Measurements from ENCODE around the gene CHD1L.
"Not testable (repeated sequence)": the region's sequence is repeated elsewhere in the genome, so short reads cannot be mapped to it uniquely, and the experiment has no call there.

The CHD1L gene

GRCh38 chr1:147242449-147243227 is at the start of gene CHD1L:
CHD1L (plus strand) TSS chr1:147242684; CDS start chr1:147242704, 20 bp downstream.
- peak; percentile 94 to 95 for DNase-seq

- not testable (repeated sequence) for DNase-seq
Observed at GRCh38 chr1:147197324-147197723, 45.2 kb upstream of the CHD1L start.

- DNase-seq, result no peak
Observed at GRCh38 chr1:147201276-147201675, 41.2 kb upstream of the CHD1L start.

- no peak for DNase-seq
Observed at GRCh38 chr1:147201786-147202185, 40.7 kb upstream of the CHD1L start.

GRCh38 chr1:147202576-147202975 is 39.9 kb upstream of the CHD1L start:
- no peak for DNase-seq

GRCh38 chr1:147204080-147204479 is 38.4 kb upstream of the CHD1L start:
- DNase-seq, result no peak

GRCh38 chr1:147207192-147207591 is 35.3 kb upstream of the CHD1L start:
- DNase-seq, result no peak

- no peak for DNase-seq
Observed at GRCh38 chr1:147208619-147209018, 33.9 kb upstream of the CHD1L start.

- no peak for DNase-seq
Observed at GRCh38 chr1:147209825-147210821, 32.4 kb upstream of the CHD1L start.

- no peak for DNase-seq
Observed at GRCh38 chr1:147210987-147211386, 31.5 kb upstream of the CHD1L start.

- no peak for DNase-seq
Observed at GRCh38 chr1:147211577-147211976, 30.9 kb upstream of the CHD1L start.

- DNase-seq, result no peak
Observed at GRCh38 chr1:147213271-147213670, 29.2 kb upstream of the CHD1L start.

- DNase-seq, result no peak
Observed at GRCh38 chr1:147214325-147214724, 28.2 kb upstream of the CHD1L start.

- no peak for DNase-seq
Observed at GRCh38 chr1:147214842-147215539, 27.5 kb upstream of the CHD1L start.

- DNase-seq, result no peak
Observed at GRCh38 chr1:147215540-147215916, 27.0 kb upstream of the CHD1L start.

GRCh38 chr1:147216124-147216523 is 26.4 kb upstream of the CHD1L start:
- no peak for DNase-seq

- no peak for DNase-seq
Observed at GRCh38 chr1:147217141-147217540, 25.3 kb upstream of the CHD1L start.

- no peak for DNase-seq
Observed at GRCh38 chr1:147218606-147219005, 23.9 kb upstream of the CHD1L start.

GRCh38 chr1:147223740-147224615 is 18.5 kb upstream of the CHD1L start:
- no peak for DNase-seq

GRCh38 chr1:147225193-147225730 is 17.2 kb upstream of the CHD1L start, which contains the start of gene FMO5:
FMO5 (minus strand) TSS chr1:147225339; CDS start chr1:147225029, 310 bp downstream.
- peak; percentile 46 to 54 for DNase-seq

GRCh38 chr1:147231032-147231431 is 11.5 kb upstream of the CHD1L start:
- DNase-seq, result not testable (repeated sequence)

- not testable (repeated sequence) for DNase-seq
Observed at GRCh38 chr1:147233903-147234302, 8.6 kb upstream of the CHD1L start.

Data from CD4-positive, alpha-beta T cell treated with Interleukin-1 beta for 1 hour (primary cell).